HEK293 (cell line): Measurements from ENCODE around the gene STRN3.

Experiments
- CTCF ChIA-PET: fragments of 350-600 bp; formaldehyde crosslinking; extraction: SDS; loops from one replicate; lab custom pipeline; 2021; ENCODE audit warnings: antibody characterized with exemption; lab: Yijun Ruan, JAX
- POLR2A ChIA-PET: fragments of 300-600 bp; formaldehyde crosslinking; extraction: SDS; loops from one replicate; lab custom pipeline; 2020; ENCODE audit warnings: antibody characterized with exemption, inconsistent platforms; lab: Yijun Ruan, JAX
- H3K27ac ChIP-seq: fragments of 200-500 bp; sonication (Bioruptor generic); 2 replicates; pipeline ENCODE4 v1.5.1; 2014; ENCODE audit warnings: low read depth, low read length, control low read depth, inconsistent platforms; ENCODE audit errors: extremely low read depth
- H3K36me3 ChIP-seq, 2 experiments: fragments of 200-500 bp in 1 of 2; sonication (Bioruptor generic) in 1 of 2; 1 replicate in 1 of 2; 2 replicates in 1 of 2; pipeline ENCODE4 v1.5.1; 2014 to 2017; ENCODE audit warnings: inconsistent platforms in 2 of 2, low read length in 2 of 2; ENCODE audit not compliant: control insufficient read depth in 2 of 2, insufficient read depth in 1 of 2
- H3K4me1 ChIP-seq: fragments of 200-500 bp; sonication (Bioruptor generic); 2 replicates; pipeline ENCODE4 v1.5.1; 2014; ENCODE audit warnings: mild to moderate bottlenecking, low read length, inconsistent platforms; ENCODE audit not compliant: control insufficient read depth, insufficient read depth
- H3K4me3 ChIP-seq: 2 replicates; pipeline ENCODE4 v1.5.1; 2011; ENCODE audit warnings: low read depth, mild to moderate bottlenecking, control low read depth, low read length, moderate library complexity
- H3K9me3 ChIP-seq: fragments of 200-500 bp; sonication (Bioruptor generic); 2 replicates; pipeline ENCODE4 v1.5.1; 2014; ENCODE audit warnings: low read depth, low read length, inconsistent platforms; ENCODE audit not compliant: control insufficient read depth, insufficient read depth
- IKZF3 ChIP-seq: fragments of 450-650 bp; IDR thresholded peaks from 2 replicates; pipeline ENCODE4 v1.5.0; 2018; ENCODE audit warnings: missing biosample characterization, mild to moderate bottlenecking, missing genetic modification characterization, moderate library complexity
- PRDM6 ChIP-seq: fragments of 450-650 bp; formaldehyde crosslinking; IDR thresholded peaks from 2 replicates; pipeline ENCODE4 v1.5.1; 2017; ENCODE audit warnings: missing biosample characterization, missing genetic modification characterization
- YY1 ChIP-seq: fragments of 450-650 bp; formaldehyde crosslinking; IDR thresholded peaks from 2 replicates; pipeline ENCODE4 v1.5.1; 2018; ENCODE audit warnings: missing biosample characterization, missing genetic modification characterization
- ZBTB44 ChIP-seq: fragments of 450-650 bp; IDR thresholded peaks from 2 replicates; pipeline ENCODE4 v1.5.1; 2018; ENCODE audit warnings: missing biosample characterization, mild to moderate bottlenecking, missing genetic modification characterization
- ZBTB48 ChIP-seq: fragments of 450-650 bp; formaldehyde crosslinking; IDR thresholded peaks from 2 replicates; pipeline ENCODE4 v1.5.1; 2016; ENCODE audit warnings: missing biosample characterization, missing genetic modification characterization
- ZBTB6 ChIP-seq: fragments of 450-650 bp; formaldehyde crosslinking; IDR thresholded peaks from 2 replicates; pipeline ENCODE4 v1.5.1; 2017; ENCODE audit warnings: missing biosample characterization, missing genetic modification characterization
- ZBTB8A ChIP-seq: fragments of 450-650 bp; formaldehyde crosslinking; IDR thresholded peaks from 2 replicates; pipeline ENCODE4 v1.5.1; 2016; ENCODE audit warnings: missing biosample characterization, missing genetic modification characterization
- ZEB2 ChIP-seq: fragments of 450-650 bp; formaldehyde crosslinking; IDR thresholded peaks from 2 replicates; pipeline ENCODE4 v1.5.1; 2016; ENCODE audit warnings: missing biosample characterization, missing genetic modification characterization
- ZNF121 ChIP-seq: fragments of 450-650 bp; formaldehyde crosslinking; IDR thresholded peaks from 2 replicates; pipeline ENCODE4 v1.5.1; 2016; ENCODE audit warnings: missing biosample characterization, missing genetic modification characterization
- ZNF132 ChIP-seq: fragments of 450-650 bp; formaldehyde crosslinking; IDR thresholded peaks from 2 replicates; pipeline ENCODE4 v1.5.1; 2017; ENCODE audit warnings: missing biosample characterization, missing genetic modification characterization, borderline replicate concordance
- ZNF223 ChIP-seq: fragments of 450-650 bp; formaldehyde crosslinking; IDR thresholded peaks from 2 replicates; pipeline ENCODE4 v1.5.1; 2016; ENCODE audit warnings: missing biosample characterization, missing genetic modification characterization
- ZNF23 ChIP-seq: fragments of 450-650 bp; formaldehyde crosslinking; IDR thresholded peaks from 2 replicates; pipeline ENCODE4 v1.5.1; 2016; ENCODE audit warnings: missing biosample characterization, missing genetic modification characterization, borderline replicate concordance
- ZNF324 ChIP-seq: fragments of 450-650 bp; formaldehyde crosslinking; IDR thresholded peaks from 2 replicates; pipeline ENCODE4 v1.5.1; 2016; ENCODE audit warnings: missing biosample characterization, missing genetic modification characterization
- ZNF362 ChIP-seq: fragments of 450-650 bp; formaldehyde crosslinking; IDR thresholded peaks from 2 replicates; pipeline ENCODE4 v1.5.1; 2016; ENCODE audit warnings: missing biosample characterization, missing genetic modification characterization
- ZNF561 ChIP-seq: fragments of 450-650 bp; IDR thresholded peaks from 2 replicates; pipeline ENCODE4 v1.5.1; 2018; ENCODE audit warnings: missing biosample characterization, missing genetic modification characterization, borderline replicate concordance
- ZNF600 ChIP-seq: fragments of 450-650 bp; formaldehyde crosslinking; IDR thresholded peaks from 2 replicates; pipeline ENCODE4 v1.5.1; 2016; ENCODE audit warnings: missing biosample characterization, missing genetic modification characterization
- ZNF660 ChIP-seq: fragments of 450-650 bp; IDR thresholded peaks from 2 replicates; pipeline ENCODE4 v1.5.1; 2018; ENCODE audit warnings: missing biosample characterization, mild to moderate bottlenecking, missing genetic modification characterization
- ZSCAN18 ChIP-seq: fragments of 450-650 bp; formaldehyde crosslinking; IDR thresholded peaks from 2 replicates; pipeline ENCODE4 v1.5.1; 2016; ENCODE audit warnings: missing biosample characterization, missing genetic modification characterization
- ZSCAN23 ChIP-seq: fragments of 450-650 bp; formaldehyde crosslinking; IDR thresholded peaks from 2 replicates; pipeline ENCODE4 v1.5.1; 2016; ENCODE audit warnings: missing biosample characterization, missing genetic modification characterization

STRN3 gene

GRCh38 chr14:30915596-30915995 lies 110.6 kb downstream of the STRN3 start:
- CTCF ChIA-PET, result interaction anchor here (0.6 to 2.1 kb wide), 3 partner anchors 10 to 366 kb away, joined by 3 to 10 read pairs (median 3); no protein-coding TSS in a partner anchor

GRCh38 chr14:30914812-30915211 lies 111.4 kb downstream of the STRN3 start:
- TF ChIP-seq ZNF132, result no peak
- TF ChIP-seq ZNF23 (tag by site-specific recombination), result no peak
- Histone ChIP-seq H3K36me3 (peaks cover 18 to 22% of the 10 kb centered on the region in 2 experiments), H3K4me1 (no peaks in the 10 kb centered on the region), H3K27ac (no peak overlapping the region), H3K4me3 (no peak overlapping the region), H3K9me3 (no peaks in the 10 kb centered on the region)
- ChIA-PET POLR2A (no interaction called here), CTCF (interaction anchor here (0.6 to 2.1 kb wide), 3 partner anchors 9 to 66 kb away, joined by 3 to 10 read pairs (median 3); no protein-coding TSS in a partner anchor)

More at GRCh38 chr14:30915596-30915995, 110.6 kb downstream of the STRN3 start:
- Histone ChIP-seq H3K9me3 (no peaks in the 10 kb centered on the region), H3K4me1 (no peaks in the 10 kb centered on the region), H3K36me3 (peaks cover 13 to 18% of the 10 kb centered on the region in 2 experiments), H3K27ac (no peak overlapping the region), H3K4me3 (no peak overlapping the region)
- TF ChIP-seq PRDM6 (tag by site-specific recombination), result peak; percentile 13; the same call in 1 of the 2 replicates
- TF ChIP-seq ZSCAN18 (tag by site-specific recombination), result no peak
- POLR2A ChIA-PET, result no interaction called here

- Histone ChIP-seq H3K4me3 (no peak overlapping the region), H3K36me3 (peaks cover 31 to 65% of the 10 kb centered on the region in 2 experiments), H3K9me3 (no peaks in the 10 kb centered on the region), H3K4me1 (no peaks in the 10 kb centered on the region), H3K27ac (no peak overlapping the region)
- CTCF ChIA-PET, result no interaction called here
- POLR2A ChIA-PET, result no interaction called here
- TF ChIP-seq ZNF660, result no peak
- no peak for TF ChIP-seq ZEB2 (tag by site-specific recombination)
- no peak for TF ChIP-seq ZNF324 (tag by site-specific recombination)
- TF ChIP-seq ZBTB8A (tag by site-specific recombination), result no peak
- TF ChIP-seq ZNF362, result no peak
- no peak for TF ChIP-seq ZBTB44
Measured at GRCh38 chr14:30908826-30909225, 117.4 kb downstream of the STRN3 start.

GRCh38 chr14:30907659-30908057 lies 118.5 kb downstream of the STRN3 start:
- CTCF ChIA-PET, result interaction anchor here (0.6 kb wide), 4 partner anchors 253 to 1043 kb away, joined by 3 to 4 read pairs (median 3); no protein-coding TSS in a partner anchor
- H3K4me3 ChIP-seq, result no peak overlapping the region
- TF ChIP-seq ZNF223 (tag by site-specific recombination) (no peak), ZBTB48 (no peak), ZNF600 (tag by site-specific recombination) (no peak), ZNF121 (tag by site-specific recombination) (no peak), ZNF561 (tag by site-specific recombination) (no peak), ZSCAN23 (no peak), IKZF3 (tag by site-specific recombination) (no peak), ZBTB6 (tag by site-specific recombination) (no peak), YY1 (tag by site-specific recombination) (no peak)
- TF ChIP-seq, all 188 proteins: peak for 0
- Histone ChIP-seq H3K4me1 (no peaks in the 10 kb centered on the region), H3K9me3 (no peaks in the 10 kb centered on the region), H3K27ac (no peak overlapping the region), H3K36me3 (peaks cover 38 to 69% of the 10 kb centered on the region in 2 experiments)
- POLR2A ChIA-PET, result no interaction called here
